Jurkat, Clone E6-1 (cell line): ENCODE data around the gene FAM174C.
A peak's percentile ranks its signal among the peaks of the same experiment; 100 is the strongest.
"Not testable (repeated sequence)": the region's sequence is repeated elsewhere in the genome, so short reads cannot be mapped to it uniquely, and the experiment has no call there.

Source experiments
- DNase-seq: peaks from one replicate; pipeline ENCODE4 v3.0.0-alpha.2; 2011; ENCODE audit warnings: low read depth, low spot score
- H3K4me3 ChIP-seq: 2 replicates; pipeline ENCODE4 v1.5.1; 2011; ENCODE audit warnings: mild to moderate bottlenecking, low read length, control low read depth, moderate library complexity

FAM174C gene

DNA sequence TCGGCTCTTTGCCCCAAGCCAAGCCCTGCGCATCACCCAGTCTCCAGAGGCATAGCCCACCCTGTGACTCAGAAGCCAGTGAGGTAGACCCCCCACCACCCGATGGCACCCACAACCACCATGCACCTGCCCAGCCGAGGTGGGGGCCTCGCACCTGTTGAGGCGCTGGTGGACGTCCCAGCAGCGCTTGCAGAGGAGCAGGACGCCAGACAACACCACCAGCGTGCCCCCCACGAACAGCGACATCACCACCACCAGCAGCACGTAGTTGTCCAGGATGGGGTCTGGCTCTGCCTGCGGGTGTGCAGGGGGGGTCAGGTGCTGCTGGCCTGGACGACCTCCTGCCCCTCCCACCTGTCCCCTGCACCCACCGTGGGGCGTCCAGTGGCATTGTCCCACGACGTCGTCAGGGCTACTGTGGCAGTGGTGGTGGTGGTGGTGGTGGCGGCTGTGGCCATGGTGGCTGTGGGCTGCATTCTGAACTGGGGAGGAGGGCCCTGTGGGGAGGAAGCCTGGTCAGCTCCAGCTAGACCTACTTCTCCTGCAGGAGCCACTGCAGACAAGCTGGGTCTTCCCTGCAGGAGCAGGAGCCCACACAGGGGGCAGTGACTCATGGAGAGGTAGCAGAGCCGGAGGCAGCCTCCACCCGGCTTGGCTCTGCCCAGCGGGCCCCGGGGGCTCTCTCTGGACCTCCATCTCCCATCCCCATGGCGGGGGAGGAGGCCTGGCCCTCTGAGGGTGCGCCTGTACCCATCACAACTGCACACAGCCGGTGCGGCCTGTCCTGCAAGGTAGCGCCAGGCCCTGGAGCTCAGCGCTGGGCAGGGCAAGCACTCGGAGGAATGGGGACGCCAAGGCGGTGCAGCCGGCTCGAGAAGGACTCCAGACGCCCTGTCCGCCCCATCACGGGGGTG lies 39.4 kb upstream of the FAM174C start:
- no peak overlapping the region for H3K4me3 ChIP-seq
- no peak for DNase-seq

DNA sequence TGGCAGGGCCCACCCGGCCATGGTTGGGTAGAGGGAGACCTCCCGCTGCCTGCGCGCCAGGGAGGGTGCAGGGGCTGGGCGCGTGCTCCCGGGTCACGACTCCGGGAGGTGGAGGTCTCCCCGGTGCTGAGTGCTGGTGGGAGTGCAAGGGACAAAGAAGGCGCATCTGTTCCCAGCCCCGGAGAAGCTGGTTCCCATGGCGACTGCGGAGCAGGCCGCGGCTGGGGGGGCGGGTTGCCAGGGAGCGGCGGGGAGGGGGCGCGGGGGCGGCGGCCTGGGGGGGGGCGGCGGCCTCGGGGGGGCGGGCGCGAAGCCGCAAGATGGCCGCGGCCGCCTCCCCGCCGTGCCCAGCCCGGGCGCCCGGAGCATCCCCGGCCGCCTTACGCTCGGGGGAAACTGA lies 38.8 kb upstream of the FAM174C start:
- H3K4me3 ChIP-seq = peak overlapping the region; percentile 60
- DNase-seq = no peak

DNA sequence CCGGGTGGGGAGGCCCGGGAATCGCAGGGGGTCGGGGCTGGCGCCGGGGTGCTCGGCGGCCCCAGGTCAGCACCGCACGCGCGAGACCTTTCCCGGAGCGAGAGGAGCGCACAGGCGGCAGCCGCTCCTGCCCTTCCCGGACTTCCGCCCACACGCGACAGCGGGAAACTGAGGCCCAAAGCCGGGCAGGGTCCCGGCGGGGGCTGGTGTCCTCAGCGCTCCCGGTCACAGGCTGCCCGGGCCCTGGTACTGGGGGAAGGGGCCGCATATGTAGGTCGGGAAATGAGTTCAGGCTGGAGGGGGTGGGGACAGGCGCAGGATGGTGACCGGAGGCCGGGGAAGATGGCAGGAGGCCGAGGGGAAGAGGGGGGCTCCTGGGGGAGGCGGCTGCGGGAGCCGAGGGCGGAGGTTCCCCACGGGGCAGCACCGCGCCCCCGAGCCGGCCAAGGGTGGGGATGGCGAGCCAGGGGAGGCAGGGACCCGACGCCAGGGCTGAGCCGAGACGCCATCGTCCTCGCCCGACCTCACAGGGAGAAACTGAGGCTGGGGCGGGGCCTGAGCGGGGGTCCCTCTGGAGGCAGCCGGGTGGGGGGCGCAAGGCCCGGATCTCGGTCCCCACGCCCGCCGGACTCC lies 38.2 kb upstream of the FAM174C start:
- no peak for DNase-seq
- peak overlapping the region; percentile 60 for H3K4me3 ChIP-seq

DNA sequence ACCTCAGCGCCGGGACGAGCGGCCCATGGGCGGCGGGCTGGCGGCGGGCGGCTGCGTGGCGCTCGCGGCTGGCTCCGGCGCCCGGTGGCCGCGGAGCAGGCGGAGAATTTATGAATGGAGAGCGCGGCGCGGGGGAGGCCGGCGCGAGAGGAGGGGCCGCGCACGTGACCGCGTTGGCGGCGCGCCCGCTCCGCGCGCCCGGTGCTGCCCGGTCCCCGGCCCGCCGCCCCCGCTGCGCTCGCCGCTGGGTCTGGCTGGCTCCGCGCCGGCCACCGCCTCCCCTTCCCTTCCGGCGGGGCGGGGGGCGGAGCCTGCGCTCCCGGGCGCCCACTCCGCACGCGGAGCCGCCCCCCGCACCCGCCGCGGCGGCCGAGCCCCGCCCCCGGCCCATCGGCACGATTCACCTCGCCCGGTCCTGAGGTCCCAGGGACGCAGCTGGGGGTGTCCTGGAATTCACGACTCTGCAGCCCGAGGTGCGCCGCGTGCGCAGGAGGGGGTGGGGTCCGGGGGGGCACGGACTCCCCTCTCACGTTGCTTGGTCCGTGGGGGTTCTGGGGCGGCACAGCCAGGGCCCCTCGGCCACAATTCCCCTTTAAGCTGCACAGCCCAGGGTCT lies 37.5 kb upstream of the FAM174C start, which contains the start of gene CBARP:
Gene CBARP, minus strand, starts transcription at position 252 of the 615 bp plus-strand sequence. CDS start 1,905 bp downstream, outside the sequence.
- no peak for DNase-seq
- H3K4me3 ChIP-seq = peak within 1 kb of the TSS; percentile 60

DNA sequence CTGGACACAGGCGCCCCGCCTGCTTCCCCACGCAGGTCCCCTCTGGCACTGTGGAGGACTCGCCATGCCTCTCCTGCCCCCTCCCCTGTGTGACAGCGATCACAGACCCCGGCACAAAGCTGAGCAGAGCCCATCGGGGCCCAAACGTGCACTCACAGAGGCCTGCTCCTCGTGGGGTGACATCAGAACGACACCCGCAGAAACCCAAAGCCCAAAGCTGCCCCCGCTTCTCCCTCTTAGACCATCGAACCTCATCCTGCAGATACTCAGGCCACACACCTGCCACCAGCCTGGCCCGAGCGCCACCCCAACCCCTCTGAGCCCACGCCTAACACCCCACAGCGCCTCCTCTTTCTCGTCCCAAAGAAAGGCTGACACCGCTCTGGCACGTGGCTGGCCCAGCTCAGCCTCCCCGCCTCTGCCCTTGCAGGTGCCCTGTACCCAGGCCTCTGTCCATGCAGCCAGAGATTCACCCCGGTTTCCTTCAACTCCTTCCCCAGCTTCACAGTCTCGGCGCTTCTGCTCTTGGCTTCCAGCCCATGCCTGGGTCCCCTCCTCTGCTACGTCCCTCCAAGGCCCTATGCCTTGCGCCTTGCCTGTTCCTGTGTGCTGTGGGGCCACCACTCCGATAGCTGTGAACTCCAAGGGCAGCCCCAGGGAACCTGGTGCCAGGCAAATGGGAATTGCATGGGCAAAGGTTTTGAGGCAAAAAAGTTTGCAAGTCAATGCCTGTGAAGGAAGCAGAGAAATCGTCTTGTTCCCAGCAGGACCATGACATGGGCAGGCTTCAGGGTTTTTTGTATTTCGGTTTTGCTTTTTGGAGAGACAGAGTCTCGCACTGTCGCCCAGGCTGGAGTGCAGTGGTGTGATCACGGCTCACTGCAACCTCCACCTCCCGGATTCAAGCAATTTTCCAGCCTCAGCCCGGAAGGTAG lies 36.7 kb upstream of the FAM174C start:
- H3K4me3 ChIP-seq = peak overlapping the region; percentile 34
- no peak for DNase-seq

DNA sequence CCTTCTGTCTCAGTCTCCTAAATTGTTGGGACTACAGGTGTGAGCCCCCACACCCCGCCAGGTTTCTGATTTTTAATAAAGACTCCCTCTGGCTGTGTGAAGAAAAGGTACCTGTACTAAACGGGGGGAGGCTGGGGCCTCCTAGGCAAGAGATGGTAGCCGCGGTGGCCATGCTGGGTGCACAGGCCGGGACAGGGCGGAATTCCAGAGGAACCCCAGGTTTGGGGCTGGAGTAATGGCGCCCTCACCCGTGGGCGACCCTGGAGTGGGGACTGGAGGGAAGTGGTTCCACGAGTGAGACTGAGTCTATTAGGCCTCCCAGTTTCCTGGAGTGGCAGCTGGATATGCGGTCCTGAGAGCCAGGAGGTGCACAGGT lies 35.9 kb upstream of the FAM174C start:
- no peak for DNase-seq
- H3K4me3 ChIP-seq = peak overlapping the region; percentile 66

DNA sequence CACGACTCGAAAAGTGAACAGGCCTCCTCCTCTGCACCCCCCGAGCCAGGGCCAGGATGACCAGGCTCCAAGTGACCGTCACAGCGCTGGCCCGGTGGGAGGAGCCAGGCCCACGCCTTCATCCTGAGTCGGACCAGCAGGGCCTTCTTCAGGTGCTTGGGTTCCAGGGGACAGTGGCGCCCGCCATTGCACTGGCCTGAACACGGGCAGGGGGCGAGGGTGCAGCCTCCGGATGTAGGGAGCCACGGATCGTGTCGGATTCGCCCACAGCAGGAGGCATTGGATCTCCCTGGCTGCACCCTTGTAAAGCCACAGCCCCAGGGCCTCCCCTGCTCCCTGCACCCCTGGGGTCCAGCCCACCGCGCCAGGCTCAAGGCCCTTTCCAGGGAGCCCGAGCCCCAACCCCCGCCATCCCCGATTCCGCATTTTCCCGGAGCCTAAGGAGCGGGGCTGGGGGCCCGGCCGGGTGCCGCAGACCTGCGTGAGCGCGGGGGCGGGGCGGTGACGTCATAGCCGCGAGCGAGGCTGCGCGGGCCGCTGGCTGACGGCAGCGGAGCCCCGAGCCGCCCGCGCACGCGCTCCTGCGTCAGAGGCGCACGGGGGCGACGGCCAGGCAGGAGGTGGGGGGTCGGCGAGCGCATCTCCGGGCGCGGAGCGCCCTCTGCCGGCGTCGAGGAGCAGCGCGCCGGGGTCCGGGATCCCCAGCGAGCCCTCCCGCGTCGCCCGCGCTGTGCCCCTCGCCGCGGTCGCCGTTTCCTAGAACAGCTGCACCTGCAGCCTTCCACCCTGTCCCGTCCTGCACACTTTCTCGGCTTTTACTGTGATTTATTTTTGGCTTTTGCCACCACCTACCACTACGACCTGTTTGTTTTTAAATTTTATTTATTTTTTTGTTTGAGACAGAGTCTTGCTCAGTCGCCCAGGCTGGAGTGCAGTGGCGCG lies 35.3 kb upstream of the FAM174C start:
- peak overlapping the region; percentile 76 for H3K4me3 ChIP-seq
- DNase-seq = peak; percentile 84

DNA sequence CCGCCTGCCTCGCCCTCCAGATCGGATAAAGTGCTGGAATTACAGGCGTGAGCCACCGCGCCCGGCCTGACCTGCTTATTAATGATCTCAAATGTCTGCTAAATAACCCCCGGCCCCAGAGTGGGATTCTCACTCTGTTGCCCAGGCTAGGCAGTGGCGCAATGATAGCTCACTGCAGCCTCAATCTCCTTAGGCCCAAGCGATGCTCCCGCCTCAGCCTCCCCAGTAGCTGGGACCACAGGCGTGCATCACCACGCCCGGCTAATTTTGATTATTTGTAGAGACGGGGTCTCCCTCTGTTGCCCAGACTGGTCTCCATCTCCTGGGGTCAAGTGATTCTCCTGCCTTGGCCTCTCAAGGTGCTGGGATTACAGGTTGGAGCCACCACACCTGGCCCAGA lies 34.4 kb upstream of the FAM174C start:
- DNase-seq = no peak
- peak overlapping the region; percentile 76 for H3K4me3 ChIP-seq

DNA sequence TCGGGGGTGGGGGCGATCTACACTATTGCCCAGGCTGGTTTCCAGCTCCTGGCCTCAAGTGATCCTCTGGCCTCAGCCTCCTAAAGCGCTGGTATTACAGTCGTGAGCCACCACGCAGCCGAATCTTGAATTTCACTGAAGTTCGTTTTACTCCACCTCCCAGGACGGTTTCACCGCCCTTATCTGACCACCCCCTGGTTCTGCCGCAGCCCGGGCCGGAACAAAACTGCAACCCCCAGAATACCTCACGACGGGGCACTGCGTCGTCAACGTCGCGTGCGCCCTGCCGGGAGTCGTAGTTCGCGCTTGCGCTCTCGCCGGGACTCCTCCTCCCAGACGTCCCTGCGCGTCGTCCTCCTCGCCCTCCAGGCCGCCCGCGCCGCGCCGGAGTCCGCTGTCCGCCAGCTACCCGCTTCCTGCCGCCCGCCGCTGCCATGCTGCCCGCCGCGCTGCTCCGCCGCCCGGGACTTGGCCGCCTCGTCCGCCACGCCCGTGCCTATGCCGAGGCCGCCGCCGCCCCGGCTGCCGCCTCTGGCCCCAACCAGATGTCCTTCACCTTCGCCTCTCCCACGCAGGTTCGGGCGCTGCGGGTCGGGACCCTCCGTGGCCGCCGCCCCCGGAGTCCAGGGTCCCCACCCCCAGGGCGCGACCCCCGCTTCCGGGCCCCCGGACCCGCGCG lies 33.8 kb upstream of the FAM174C start, which contains the start of gene ATP5F1D:
Gene ATP5F1D, plus strand, starts transcription at position 335 of the 679 bp plus-strand sequence. Its CDS starts 100 bp downstream, at position 435.
- DNase-seq = peak; percentile 88
- peak within 1 kb of the TSS; percentile 76 for H3K4me3 ChIP-seq

DNA sequence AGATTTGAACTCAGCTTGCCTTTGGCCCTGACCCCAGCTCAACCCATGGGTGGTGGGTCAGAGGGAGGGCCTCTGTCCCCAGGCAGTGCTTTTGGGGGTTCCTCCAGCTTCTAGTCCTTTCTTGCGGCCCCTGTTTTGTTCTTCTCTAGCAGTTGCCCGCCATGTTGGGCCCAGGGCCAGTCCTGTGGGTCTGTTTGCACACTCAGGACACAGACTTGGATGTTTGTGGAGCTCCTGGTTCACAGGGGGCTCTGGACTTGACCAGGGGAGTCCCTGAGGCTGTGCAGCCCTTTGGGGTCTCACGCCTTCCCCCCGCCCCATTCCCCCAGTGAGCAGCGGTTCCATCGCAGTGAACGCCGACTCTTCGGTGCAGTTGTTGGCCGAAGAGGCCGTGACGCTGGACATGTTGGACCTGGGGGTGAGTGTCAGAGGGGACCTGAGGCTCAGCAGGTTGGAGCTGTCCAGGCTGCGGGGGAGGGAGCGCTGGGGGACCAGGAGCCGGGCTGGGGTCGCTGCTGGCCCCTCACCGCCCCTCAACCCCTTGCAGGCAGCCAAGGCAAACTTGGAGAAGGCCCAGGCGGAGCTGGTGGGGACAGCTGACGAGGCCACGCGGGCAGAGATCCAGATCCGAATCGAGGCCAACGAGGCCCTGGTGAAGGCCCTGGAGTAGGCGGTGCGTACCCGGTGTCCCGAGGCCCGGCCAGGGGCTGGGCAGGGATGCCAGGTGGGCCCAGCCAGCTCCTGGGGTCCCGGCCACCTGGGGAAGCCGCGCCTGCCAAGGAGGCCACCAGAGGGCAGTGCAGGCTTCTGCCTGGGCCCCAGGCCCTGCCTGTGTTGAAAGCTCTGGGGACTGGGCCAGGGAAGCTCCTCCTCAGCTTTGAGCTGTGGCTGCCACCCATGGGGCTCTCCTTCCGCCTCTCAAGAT lies 31.3 kb upstream of the FAM174C start:
- peak; percentile 70 for DNase-seq
- H3K4me3 ChIP-seq = no peak overlapping the region

DNA sequence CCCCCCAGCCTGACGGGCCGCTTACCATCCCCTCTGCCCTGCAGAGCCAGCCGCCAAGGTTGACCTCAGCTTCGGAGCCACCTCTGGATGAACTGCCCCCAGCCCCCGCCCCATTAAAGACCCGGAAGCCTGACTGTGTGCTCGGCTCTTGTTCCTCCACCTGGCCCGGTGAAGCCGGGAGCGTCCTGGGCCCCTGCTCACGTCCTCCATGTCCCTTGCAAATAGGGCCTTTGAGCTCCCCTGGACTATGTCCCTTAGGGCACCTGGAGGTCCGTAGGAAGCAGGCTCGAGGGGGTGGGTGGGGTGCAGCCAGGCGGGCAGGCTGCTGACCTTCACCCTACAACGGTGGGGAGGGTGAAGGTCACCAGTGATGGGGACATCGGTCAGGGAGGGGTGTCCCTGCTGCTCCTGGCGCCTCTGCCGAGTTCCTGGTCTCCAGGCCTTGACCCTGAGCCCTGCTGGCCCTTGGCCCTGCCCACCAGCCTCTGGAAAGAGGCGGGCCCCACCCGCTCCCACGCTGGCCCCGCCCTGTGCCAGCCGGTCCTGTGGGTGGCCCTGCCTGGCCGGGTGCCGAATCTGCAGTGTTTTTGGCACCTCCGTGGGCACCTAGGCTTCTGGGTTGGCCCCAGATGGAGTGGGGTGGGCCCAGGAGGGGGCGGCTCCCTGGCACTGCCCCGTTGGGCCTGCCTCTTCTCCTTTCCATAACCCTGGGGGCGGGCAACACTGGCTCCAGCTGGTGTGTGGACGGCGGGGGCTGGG lies 30.5 kb upstream of the FAM174C start:
- no peak for DNase-seq
- H3K4me3 ChIP-seq = no peak overlapping the region

DNA sequence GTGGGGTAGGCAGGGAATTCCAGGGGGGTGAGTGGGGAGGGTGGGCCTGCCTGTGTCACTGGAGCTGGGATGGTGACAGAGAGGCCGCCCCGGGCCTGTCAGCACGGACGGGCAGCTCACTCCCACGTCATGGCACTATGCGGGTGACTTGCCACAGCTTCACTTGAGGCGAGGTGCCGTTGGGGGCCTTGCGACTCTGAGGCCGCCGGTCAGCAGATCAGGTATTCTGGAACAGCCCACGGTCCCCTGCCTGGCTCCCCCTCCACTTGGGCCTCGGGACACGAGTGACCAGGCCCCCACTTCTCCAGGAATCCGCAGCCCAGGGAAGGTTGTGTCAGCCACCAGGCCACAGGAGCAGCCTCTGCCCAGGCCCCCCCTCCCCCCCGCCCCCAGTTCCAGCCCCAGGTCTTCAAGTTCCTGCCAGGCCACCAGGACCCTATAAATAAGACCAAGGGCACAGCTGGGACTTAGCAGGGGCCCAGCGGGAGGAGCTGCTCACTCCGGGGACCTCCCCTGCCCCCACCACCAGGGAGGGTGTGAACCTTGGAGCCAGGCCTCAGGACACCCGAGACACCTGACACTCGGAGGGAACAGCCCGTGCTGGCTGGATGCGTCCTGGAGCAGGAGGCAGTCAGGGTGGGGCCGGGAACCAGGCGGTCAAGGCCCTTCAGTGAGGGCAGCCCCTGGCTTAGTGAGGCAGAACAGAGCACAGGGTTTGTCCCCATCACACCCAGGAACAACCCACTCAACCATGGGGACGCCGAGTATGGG lies 29.7 kb upstream of the FAM174C start:
- H3K4me3 ChIP-seq = no peak overlapping the region
- DNase-seq = no peak

DNA sequence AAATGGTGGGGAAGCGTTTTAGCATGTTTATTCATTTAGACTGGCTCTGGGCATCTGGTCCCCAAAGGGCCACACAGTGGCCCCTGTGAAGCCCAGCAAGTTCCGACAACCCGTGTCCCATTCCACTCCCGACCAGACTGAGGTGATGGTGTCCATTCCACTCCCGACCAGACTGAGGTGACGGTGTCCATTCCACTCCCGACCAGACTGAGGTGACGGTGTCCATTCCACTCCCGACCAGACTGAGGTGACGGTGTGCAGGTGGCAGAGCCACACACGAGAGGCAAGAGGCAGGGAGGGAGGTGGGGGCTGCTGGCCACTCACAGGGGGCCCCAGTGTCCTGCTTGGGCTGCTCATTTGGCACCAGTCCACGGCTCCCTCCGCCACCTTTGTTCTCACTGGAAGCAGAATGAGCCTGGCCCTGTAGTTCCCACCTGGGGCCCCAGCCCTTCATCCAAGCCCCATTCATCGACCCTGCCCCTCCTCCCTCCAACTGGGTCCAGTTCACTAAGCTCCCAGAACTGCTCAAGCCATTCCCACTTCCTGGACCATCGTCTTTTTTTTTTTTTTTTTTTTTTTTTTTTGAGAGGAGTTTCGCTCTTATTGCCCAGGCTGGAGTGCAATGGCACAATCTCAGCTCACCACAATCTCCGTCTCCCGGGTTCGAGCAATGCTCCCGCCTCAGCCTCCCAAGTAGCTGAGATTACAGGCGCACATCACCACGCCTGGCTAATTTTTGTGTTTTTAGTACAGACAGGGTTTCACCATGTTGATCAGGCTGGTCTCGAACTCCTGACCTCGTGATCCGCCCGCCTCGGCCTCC lies 28.9 kb upstream of the FAM174C start:
- not testable (repeated sequence) for DNase-seq, H3K4me3 ChIP-seq

DNA sequence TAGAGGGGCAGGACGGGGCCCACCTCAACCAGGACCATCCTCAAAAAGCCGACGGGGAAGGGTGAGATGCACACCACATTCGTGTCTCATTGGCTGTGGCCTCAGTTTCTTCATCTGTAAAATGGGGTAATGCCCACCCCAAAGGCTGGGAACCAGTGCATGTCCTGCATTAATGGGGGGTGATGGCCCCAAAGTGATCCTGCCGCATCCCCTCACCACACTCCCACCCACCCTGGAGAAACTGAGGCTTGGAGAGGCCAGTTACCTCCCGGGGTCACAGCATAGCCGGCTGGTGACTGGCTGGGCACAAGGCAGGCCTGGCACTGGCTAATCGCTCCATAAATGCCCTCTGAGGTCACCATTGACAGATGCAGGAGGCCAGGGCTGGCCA lies 27.6 kb upstream of the FAM174C start:
- H3K4me3 ChIP-seq = no peak overlapping the region; the same call in 1 of the 2 replicates
- no peak for DNase-seq
